ENCODE results near the gene SLC6A5.

DNA sequence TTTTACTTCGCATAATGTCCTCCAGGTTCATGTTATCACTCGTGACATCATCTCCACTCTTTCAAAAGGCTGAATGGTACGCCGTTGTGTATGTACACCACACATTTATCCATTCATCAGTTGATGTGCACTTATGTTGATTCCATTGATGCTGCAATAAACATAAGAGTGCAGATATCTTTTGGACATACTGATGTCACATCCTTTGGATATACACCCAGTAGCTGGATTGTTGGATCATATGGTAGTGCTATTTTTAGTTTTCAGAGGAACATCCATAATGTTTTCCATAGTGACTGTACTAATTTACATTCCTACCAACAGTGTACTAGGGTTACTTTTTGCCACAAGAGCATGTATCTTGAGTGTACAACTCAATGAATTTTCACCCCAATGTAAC, 45.0 kb downstream of the SLC6A5 start:
- TF ChIP-seq EZH2phosphoT487 (IDR thresholded peaks at IDR 0.05; ENCODE audit: low read length): no peak
- TF ChIP-seq, protein P1, sequence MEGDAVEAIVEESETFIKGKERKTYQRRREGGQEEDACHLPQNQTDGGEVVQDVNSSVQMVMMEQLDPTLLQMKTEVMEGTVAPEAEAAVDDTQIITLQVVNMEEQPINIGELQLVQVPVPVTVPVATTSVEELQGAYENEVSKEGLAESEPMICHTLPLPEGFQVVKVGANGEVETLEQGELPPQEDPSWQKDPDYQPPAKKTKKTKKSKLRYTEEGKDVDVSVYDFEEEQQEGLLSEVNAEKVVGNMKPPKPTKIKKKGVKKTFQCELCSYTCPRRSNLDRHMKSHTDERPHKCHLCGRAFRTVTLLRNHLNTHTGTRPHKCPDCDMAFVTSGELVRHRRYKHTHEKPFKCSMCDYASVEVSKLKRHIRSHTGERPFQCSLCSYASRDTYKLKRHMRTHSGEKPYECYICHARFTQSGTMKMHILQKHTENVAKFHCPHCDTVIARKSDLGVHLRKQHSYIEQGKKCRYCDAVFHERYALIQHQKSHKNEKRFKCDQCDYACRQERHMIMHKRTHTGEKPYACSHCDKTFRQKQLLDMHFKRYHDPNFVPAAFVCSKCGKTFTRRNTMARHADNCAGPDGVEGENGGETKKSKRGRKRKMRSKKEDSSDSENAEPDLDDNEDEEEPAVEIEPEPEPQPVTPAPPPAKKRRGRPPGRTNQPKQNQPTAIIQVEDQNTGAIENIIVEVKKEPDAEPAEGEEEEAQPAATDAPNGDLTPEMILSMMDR (IDR thresholded peaks at IDR 0.05; ENCODE audit: low read length): no peak
